GM19025 (cell line): ENCODE results near the gene TNFAIP1.
A peak's percentile ranks its signal among the peaks of the same experiment; 100 is the strongest.
"Not testable (repeated sequence)": the region's sequence is repeated elsewhere in the genome, so short reads cannot be mapped to it uniquely, and the experiment has no call there.

ENCODE experiments used
- ATAC-seq: cut with Tn5 transposase; IDR thresholded peaks from one replicate; pipeline ENCODE4 v1.9.1; 2021; ENCODE audit warnings: mild to moderate bottlenecking, low read depth, moderate library complexity; ENCODE audit not compliant: unreplicated experiment

The TNFAIP1 gene

GRCh38 chr17:28335201-28335958, at the start of gene TNFAIP1, which contains the start of gene IFT20:
Gene TNFAIP1, plus strand, starts transcription at chr17:28335761. Its CDS starts 3,761 bp downstream, at chr17:28339522.
Gene IFT20, minus strand, starts transcription at chr17:28335472. Its CDS starts 3,487 bp downstream, at chr17:28331985.
- ATAC-seq: peak; percentile 96

GRCh38 chr17:28285965-28286364, 49.6 kb upstream of the TNFAIP1 start:
- ATAC-seq: no peak

GRCh38 chr17:28290703-28291102, 44.9 kb upstream of the TNFAIP1 start:
- no peak for ATAC-seq

- no peak for ATAC-seq
Measured at GRCh38 chr17:28291780-28292330, 43.7 kb upstream of the TNFAIP1 start.

- not testable (repeated sequence) for ATAC-seq
Measured at GRCh38 chr17:28292878-28293277, 42.7 kb upstream of the TNFAIP1 start.

GRCh38 chr17:28293994-28294393, 41.6 kb upstream of the TNFAIP1 start:
- ATAC-seq: no peak

- no peak for ATAC-seq
Measured at GRCh38 chr17:28295677-28296578, 39.6 kb upstream of the TNFAIP1 start.

GRCh38 chr17:28298449-28298848, 37.1 kb upstream of the TNFAIP1 start:
- ATAC-seq: no peak

- ATAC-seq: no peak
Measured at GRCh38 chr17:28306954-28307401, 28.6 kb upstream of the TNFAIP1 start.

GRCh38 chr17:28313841-28314240, 21.7 kb upstream of the TNFAIP1 start:
- ATAC-seq: no peak

GRCh38 chr17:28315846-28316705, 19.5 kb upstream of the TNFAIP1 start:
- no peak for ATAC-seq

GRCh38 chr17:28317099-28317965, 18.2 kb upstream of the TNFAIP1 start:
- ATAC-seq: no peak

- ATAC-seq: no peak
Measured at GRCh38 chr17:28317966-28318758, 17.4 kb upstream of the TNFAIP1 start.

GRCh38 chr17:28318759-28319597, 16.6 kb upstream of the TNFAIP1 start, which contains the start of gene TMEM97:
Gene TMEM97, plus strand, starts transcription at chr17:28319200. Its CDS starts 40 bp downstream, at chr17:28319240.
- ATAC-seq: peak; percentile 94

- ATAC-seq: no peak
Measured at GRCh38 chr17:28319598-28319935, 16.0 kb upstream of the TNFAIP1 start.

- ATAC-seq: no peak
Measured at GRCh38 chr17:28320215-28321061, 15.1 kb upstream of the TNFAIP1 start.
